ENCODE data around the gene TXNRD2. TPM values are rescaled to one million over a fixed set of nuclear protein-coding genes. Genes with fewer than 3 reads are reported as not detected.

The TXNRD2 gene
- total and polyA plus RNA-seq, 5 donors: 18.7 to 32.9 (median 26.6) TPM

DNA sequence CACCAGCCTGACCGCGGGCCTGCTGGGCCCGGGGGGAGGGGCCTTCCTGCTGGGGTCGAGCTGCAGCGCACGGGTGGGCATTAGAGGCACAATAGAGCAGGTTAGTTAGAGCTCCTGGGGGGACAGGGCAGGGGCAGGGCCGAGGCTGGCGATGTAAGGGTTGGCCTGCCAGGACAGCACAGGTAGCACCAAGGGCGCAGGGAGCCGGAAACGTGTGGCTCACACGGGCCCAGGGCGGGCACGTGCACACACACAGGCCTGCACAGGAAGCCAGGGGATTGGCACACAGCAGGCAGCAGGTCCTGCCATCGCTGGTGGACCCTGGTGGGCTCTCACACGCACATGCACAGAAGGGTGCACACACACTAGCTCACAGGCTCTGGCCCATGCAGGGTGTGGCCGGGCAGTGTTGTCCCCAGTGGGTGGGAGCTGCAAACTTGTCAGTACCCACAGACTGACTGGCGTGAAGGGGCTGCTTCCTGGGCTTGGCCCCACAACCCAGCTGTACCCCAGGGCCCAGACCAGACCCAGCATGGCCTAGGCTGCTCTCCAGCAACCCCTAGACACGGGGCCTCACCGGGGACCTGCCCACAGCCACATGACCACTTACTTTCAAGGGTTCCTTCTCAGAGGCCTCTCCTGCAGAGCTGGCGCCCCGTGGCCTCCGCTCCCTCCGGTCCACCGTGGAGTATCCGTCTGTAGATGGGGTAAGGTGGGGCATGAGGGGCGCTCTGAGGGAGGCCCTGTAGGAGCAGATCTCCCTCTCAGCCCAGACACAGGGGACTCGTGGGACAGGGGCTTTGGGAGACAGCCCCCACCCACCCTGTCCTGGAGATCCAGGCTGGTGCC, 29.9 kb upstream of the TXNRD2 start:
- ATAC-seq (peak in 1 of 2 donors; percentile 3), DNase-seq (peak in 1 of 3 donors; percentile 54)
- no peaks in the 10 kb centered on the region for H3K27me3 ChIP-seq (ENCODE audit: control insufficient read depth, insufficient read depth)
- intact Hi-C loops (cut with DNase I): loop anchor here in 3 of 4 donors (2.0 kb wide), 1 partner anchor 41 kb away; no protein-coding TSS in a partner anchor
- WGBS: 70% methylated on average over 28 of the region's 28 CpGs
- H3K4me1 ChIP-seq (ENCODE audit: control insufficient read depth, insufficient read depth, low read length): no peaks in the 10 kb centered on the region
- H3K4me3 ChIP-seq (ENCODE audit: low read length): no peak overlapping the region
- H3K27ac ChIP-seq (ENCODE audit: low read length): no peak overlapping the region
- H3K9me3 ChIP-seq (ENCODE audit: control insufficient read depth, low read length): no peaks in the 10 kb centered on the region

DNA sequence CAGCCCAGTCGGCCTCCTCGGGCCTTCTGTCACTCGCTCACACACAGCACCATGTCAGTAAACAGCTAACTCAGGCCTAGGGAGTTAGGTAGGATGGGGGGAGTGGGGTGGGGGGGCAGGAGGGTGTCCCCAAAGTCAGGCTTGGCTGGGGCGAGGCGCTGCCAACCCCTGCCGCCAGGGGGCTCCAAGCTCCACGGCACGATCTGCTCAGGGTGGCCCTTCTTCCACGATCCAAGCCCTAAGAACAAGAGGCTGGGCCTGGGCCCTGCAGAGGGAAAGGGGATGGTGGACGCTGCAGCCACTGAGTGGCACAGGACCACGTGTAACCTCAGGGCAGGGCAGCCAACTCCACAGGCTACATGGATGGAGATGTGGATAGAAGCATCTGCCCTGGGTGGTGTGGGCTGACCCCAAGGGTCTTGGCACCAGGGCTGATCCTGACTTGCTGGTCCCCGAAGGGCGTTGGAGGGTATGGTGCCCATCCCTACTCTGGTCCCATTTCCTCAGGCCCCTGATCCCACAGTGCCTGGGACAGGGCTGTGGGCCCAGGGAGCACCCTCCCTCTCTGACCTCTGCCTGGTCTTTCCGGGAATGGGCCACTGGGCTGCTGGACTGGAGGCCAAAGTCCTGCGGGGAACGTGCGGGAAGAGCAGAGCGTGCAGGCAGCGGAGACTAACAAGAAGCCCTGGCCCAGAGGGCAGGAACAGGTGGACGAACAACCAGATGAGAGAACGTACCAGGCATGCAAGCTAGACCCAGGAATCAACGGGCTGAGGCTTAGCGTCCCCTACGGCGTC, 29.1 kb upstream of the TXNRD2 start:
- Histone ChIP-seq H3K27ac (ENCODE audit: low read length) (no peak overlapping the region), H3K4me3 (ENCODE audit: low read length) (no peak overlapping the region), H3K4me1 (ENCODE audit: control insufficient read depth, insufficient read depth, low read length) (no peaks in the 10 kb centered on the region), H3K9me3 (ENCODE audit: control insufficient read depth, low read length) (no peaks in the 10 kb centered on the region), H3K27me3 (ENCODE audit: control insufficient read depth, insufficient read depth) (no peaks in the 10 kb centered on the region)
- peak; percentile 66 to 71 for ATAC-seq
- intact Hi-C loops (cut with DNase I): loop anchor here in 3 of 4 donors (2.0 kb wide), 1 partner anchor 42 kb away; no protein-coding TSS in a partner anchor
- 52% methylated on average over 25 of the region's 25 CpGs for WGBS
- DNase-seq: peak; percentile 70 to 91 (median 90)

DNA sequence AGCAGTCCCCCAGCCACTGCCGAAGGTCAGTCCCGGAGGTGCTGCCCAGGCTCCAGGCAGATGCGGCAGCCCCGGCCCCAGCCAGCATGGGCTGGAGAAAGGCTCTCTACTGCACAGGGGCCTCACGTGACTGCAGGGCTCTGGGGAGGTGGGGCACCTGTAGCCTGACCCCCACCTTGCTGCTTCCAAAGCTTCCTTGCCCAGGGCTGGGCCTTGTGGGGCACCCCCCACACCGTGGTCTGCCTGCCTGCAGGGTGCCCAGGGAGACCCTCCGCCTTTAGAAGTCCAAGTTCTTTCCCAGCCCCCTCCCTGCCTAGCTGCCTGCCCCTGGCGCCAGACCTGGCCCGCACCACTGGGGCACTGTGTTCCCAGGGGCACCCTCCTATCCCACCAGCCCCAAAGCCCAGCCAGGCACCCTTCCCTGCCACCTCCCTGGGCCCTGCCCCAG, 28.4 kb upstream of the TXNRD2 start:
- H3K27ac ChIP-seq (ENCODE audit: low read length): no peak overlapping the region
- intact Hi-C loops (cut with DNase I): loop anchor here in 3 of 4 donors (2.0 kb wide), 1 partner anchor 43 kb away; no protein-coding TSS in a partner anchor
- no peaks in the 10 kb centered on the region for H3K9me3 ChIP-seq (ENCODE audit: control insufficient read depth, low read length)
- H3K4me1 ChIP-seq (ENCODE audit: control insufficient read depth, insufficient read depth, low read length): no peaks in the 10 kb centered on the region
- ATAC-seq (peak; percentile 1 to 6), DNase-seq (peak in 1 of 3 donors; percentile 61)
- 71% methylated on average over 9 of the region's 9 CpGs for WGBS
- no peak overlapping the region for H3K4me3 ChIP-seq (ENCODE audit: low read length)
- H3K27me3 ChIP-seq (ENCODE audit: control insufficient read depth, insufficient read depth): no peaks in the 10 kb centered on the region

DNA sequence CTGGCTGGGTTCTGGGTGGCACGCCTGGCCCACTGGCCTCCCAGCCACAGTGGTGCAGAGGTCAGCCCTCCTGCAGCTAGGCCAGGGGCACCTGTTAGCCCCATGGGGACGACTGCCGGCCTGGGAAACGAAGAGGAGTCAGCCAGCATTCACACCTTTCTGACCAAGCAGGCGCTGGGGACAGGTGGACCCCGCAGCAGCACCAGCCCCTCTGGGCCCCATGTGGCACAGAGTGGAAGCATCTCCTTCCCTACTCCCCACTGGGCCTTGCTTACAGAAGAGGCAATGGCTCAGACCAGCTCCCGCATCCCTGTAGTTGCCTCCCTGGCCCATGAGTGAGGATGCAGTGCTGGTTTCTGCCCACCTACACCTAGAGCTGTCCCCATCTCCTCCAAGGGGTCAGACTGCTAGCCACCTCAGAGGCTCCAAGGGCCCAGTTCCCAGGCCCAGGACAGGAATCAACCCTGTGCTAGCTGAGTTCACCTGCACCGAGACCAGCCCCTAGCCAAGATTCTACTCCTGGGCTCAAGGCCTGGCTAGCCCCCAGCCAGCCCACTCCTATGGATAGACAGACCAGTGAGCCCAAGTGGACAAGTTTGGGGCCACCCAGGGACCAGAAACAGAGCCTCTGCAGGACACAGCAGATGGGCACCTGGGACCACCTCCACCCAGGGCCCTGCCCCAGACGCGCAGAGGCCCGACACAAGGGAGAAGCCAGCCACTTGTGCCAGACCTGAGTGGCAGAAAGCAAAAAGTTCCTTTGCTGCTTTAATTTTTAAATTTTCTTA, 27.7 kb upstream of the TXNRD2 start:
- WGBS: 76% methylated on average over 11 of the region's 11 CpGs
- H3K4me1 ChIP-seq (ENCODE audit: control insufficient read depth, insufficient read depth, low read length): no peaks in the 10 kb centered on the region
- no peak for ATAC-seq
- intact Hi-C loops (cut with DNase I): loop anchor here in 1 of 4 donors (2.0 kb wide), 1 partner anchor 43 kb away; no protein-coding TSS in a partner anchor
- no peaks in the 10 kb centered on the region for H3K9me3 ChIP-seq (ENCODE audit: control insufficient read depth, low read length)
- H3K27me3 ChIP-seq (ENCODE audit: control insufficient read depth, insufficient read depth): no peaks in the 10 kb centered on the region
- no peak overlapping the region for H3K4me3 ChIP-seq (ENCODE audit: low read length)
- peak in 2 of 3 donors; percentile 50 to 51 for DNase-seq
- no peak overlapping the region for H3K27ac ChIP-seq (ENCODE audit: low read length)

DNA sequence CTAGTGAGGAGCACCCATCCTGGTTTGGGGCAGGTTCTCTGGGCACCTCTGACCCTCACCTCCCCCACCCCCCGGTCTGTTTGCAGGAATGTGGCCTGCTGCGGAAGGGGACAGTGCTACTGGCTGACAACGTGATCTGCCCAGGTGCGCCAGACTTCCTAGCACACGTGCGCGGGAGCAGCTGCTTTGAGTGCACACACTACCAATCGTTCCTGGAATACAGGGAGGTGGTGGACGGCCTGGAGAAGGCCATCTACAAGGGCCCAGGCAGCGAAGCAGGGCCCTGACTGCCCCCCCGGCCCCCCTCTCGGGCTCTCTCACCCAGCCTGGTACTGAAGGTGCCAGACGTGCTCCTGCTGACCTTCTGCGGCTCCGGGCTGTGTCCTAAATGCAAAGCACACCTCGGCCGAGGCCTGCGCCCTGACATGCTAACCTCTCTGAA, 26.9 kb upstream of the TXNRD2 start:
- Histone ChIP-seq H3K27me3 (ENCODE audit: control insufficient read depth, insufficient read depth) (no peaks in the 10 kb centered on the region), H3K27ac (ENCODE audit: low read length) (no peak overlapping the region), H3K4me3 (ENCODE audit: low read length) (no peak overlapping the region), H3K9me3 (ENCODE audit: control insufficient read depth, low read length) (no peaks in the 10 kb centered on the region), H3K4me1 (ENCODE audit: control insufficient read depth, insufficient read depth, low read length) (no peaks in the 10 kb centered on the region)
- DNase-seq: peak in 1 of 3 donors; percentile 36
- no peak for ATAC-seq
- 85% methylated on average over 18 of the region's 18 CpGs for WGBS
- intact Hi-C loops (cut with DNase I): loop anchor here in 1 of 4 donors (2.0 kb wide), 1 partner anchor 44 kb away; no protein-coding TSS in a partner anchor

DNA sequence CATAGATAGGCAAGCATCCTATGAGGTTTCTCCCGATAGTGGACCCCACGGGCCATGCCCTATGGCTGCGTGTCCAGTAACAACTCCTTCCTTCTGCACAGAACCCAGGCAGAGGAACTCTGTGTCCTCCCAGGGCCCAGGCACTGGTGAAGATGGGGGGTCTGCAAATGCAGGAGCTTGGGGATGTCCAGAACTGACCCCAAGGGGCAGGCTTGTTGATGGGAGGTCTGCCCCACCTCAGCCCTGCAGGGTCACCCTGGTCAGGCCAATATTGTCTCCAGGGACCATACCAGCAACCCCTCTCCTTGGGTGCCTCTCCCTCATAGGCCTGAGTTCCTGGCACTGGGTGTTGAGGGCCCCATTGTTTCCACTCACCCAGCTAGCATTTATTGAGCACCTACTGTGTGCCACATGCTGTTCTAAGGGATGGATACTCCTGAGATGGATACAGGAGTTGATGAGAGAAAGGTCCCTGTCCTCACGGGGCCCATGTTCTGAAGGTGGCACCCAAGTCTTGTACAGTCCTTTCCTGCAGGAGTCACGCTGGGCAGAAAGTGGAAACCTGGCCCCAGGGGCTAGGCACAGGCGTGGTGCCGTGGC, 26.3 kb upstream of the TXNRD2 start:
- Histone ChIP-seq H3K4me1 (ENCODE audit: control insufficient read depth, insufficient read depth, low read length) (no peaks in the 10 kb centered on the region), H3K27ac (ENCODE audit: low read length) (no peak overlapping the region), H3K27me3 (ENCODE audit: control insufficient read depth, insufficient read depth) (no peaks in the 10 kb centered on the region), H3K4me3 (ENCODE audit: low read length) (no peak overlapping the region), H3K9me3 (ENCODE audit: control insufficient read depth, low read length) (no peaks in the 10 kb centered on the region)
- 85% methylated on average over 7 of the region's 7 CpGs for WGBS
- intact Hi-C loops (cut with DNase I): loop anchor here in 1 of 4 donors (2.0 kb wide), 1 partner anchor 45 kb away; no protein-coding TSS in a partner anchor
- DNase-seq: peak in 2 of 3 donors; percentile 24 to 27
- ATAC-seq: no peak

DNA sequence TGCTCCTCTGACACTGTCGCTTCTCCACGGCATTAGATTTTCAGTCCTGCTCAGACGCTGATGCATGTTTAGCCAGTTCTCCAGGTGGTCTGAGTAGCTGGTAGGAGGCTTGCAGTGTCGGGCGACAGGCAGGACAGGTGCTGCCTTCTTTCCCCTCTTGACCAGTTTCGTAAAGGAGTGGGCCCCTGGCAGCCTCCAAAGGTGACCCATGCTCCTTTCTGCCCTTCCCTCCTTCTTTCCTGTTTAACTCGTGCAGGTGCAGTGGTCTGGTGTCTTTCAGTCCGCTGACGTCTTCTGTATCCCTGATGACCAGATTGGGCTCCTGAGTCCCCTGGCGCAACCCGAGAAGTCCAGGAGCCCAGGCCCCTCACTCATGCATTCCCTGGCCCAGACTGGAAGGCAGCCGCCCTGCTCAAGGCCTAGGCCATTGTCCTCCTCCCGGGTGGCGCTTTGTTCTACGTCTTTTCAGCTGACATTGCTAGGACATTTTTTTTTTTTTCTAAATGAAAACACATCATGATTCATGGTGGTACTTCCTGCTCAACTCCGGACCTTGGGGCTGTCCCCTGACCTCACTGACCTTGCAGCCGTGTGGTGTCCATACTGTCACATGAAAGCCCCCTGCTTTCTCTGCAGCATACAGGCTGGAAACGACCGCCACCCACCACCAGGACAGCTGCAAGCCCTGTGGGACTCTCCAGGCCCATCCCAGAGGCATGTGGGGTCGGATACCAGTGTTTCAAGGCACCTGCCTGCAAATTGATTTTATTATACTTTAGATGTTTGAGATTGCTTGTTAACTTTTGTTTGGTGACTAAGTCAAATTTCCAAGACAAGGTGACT, 25.5 kb upstream of the TXNRD2 start:
- intact Hi-C loops (cut with DNase I): no loop called here
- no peak overlapping the region for H3K4me3 ChIP-seq (ENCODE audit: low read length)
- no peak for ATAC-seq
- H3K27me3 ChIP-seq (ENCODE audit: control insufficient read depth, insufficient read depth): no peaks in the 10 kb centered on the region
- H3K4me1 ChIP-seq (ENCODE audit: control insufficient read depth, insufficient read depth, low read length): no peaks in the 10 kb centered on the region
- no peaks in the 10 kb centered on the region for H3K9me3 ChIP-seq (ENCODE audit: control insufficient read depth, low read length)
- 71% methylated on average over 20 of the region's 20 CpGs for WGBS
- no peak overlapping the region for H3K27ac ChIP-seq (ENCODE audit: low read length)
- peak in 2 of 3 donors; percentile 32 to 39 for DNase-seq

DNA sequence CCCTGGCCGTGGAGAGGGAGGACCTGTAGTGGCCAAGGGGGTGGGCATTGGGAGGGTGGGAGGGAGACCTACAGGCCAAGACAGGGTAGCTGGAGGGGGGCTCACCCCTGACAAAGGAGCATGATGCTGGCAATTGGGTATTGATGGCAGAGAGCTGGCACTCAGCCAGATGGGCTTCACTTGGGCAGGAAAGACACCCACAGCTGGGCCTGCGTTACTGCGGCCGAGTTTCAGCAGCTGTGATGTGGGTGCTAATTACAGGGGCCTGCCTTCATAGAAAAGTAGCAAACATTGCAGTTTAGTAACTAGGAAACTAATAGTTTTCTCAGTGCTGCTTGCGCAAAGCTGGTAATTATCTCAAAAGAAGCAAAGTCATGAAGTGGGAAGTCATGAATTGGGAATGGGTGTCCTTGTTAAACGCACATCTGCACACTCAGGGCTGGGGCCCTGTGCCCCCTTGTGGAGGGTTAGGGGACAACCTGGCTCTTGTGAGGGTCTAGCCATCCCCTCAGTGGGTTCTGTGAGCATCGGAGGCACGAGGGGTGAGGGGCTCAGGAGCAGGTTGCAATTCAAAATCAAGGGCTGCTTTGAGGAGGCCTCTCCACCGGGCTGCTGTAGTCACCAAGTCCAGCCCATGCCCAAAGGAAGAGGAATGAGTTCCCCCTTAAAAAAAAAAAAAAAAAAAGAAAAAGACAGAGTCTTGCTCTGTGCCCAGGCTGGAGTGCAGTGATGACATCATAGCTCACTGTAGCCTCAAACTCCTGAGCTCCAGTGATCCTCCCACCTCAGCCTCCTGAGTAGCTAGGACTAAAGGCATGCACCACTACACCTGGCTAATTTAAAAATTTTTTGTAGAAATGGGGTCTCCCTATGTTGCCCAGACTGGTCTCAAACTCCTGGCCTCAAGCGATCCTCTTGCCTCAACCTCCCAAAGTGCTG, 24.4 kb upstream of the TXNRD2 start:
- Histone ChIP-seq H3K27me3 (ENCODE audit: control insufficient read depth, insufficient read depth) (no peaks in the 10 kb centered on the region), H3K9me3 (ENCODE audit: control insufficient read depth, low read length) (no peaks in the 10 kb centered on the region), H3K4me1 (ENCODE audit: control insufficient read depth, insufficient read depth, low read length) (no peaks in the 10 kb centered on the region), H3K4me3 (ENCODE audit: low read length) (no peak overlapping the region), H3K27ac (ENCODE audit: low read length) (no peak overlapping the region)
- 80% methylated on average over 10 of the region's 10 CpGs for WGBS
- intact Hi-C loops (cut with DNase I): no loop called here
- ATAC-seq: no peak
- peak in 2 of 3 donors; percentile 67 to 68 for DNase-seq

Data from right cardiac atrium (tissue), 5 donors.